Measurements from ENCODE around the gene AAMDC.
"Not testable (repeated sequence)": the region's sequence is repeated elsewhere in the genome, so short reads cannot be mapped to it uniquely, and the experiment has no call there.

Gene AAMDC

DNA sequence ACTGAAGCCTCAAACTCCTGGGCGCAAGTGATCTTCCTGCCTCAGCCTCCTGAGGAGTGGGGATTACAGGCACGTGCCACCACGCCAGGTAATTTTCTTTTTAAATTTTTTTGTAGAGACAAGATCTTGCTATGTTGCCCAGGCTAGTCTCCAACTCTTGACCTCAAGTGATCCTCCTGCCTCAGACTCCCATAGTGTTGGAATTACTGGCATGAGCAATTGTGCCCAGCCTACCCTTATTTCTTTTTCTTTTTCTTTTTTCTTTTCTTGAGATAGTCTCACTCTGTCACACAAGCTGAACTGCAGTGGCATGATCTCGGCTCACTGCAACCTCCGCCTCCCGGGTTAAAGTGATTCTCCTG, 63.9 kb downstream of the AAMDC start:
- no peak for DNase-seq (ENCODE audit: low spot score)

DNA sequence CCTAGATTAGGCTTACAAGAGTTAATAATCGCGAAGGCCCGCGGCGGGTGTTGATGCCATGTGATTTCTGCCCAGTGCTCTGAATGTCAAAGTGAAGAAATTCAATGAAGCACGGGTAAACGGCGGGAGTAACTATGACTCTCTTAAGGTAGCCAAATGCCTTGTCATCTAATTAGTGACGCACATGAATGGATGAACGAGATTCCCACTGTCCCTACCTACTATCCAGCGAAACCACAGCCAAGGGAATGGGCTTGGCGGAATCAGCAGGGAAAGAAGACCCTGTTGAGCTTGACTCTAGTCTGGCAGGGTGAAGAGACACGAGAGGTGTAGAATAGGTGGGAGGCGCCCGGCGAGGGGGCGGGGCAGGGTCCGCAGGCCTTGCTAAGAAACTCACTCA, 65.5 kb downstream of the AAMDC start:
- no peak for DNase-seq (ENCODE audit: low spot score)

DNA sequence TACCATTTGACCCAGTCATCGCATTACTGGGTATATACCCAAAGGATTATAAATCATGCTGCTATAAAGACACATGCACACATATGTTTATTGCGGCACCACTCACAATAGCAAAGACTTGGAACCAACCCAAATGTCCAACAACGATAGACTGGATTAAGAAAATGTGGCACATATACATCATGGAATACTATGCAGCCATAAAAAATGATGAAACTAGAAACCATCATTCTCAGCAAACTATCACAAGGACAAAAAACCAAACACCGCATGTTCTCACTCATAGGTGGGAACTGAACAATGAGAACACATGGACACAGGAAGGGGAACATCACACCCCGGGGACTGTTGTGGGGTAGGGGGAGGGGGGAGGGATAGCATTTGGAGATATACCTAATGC, 68.1 kb downstream of the AAMDC start:
- not testable (repeated sequence) for DNase-seq (ENCODE audit: low spot score)

DNA sequence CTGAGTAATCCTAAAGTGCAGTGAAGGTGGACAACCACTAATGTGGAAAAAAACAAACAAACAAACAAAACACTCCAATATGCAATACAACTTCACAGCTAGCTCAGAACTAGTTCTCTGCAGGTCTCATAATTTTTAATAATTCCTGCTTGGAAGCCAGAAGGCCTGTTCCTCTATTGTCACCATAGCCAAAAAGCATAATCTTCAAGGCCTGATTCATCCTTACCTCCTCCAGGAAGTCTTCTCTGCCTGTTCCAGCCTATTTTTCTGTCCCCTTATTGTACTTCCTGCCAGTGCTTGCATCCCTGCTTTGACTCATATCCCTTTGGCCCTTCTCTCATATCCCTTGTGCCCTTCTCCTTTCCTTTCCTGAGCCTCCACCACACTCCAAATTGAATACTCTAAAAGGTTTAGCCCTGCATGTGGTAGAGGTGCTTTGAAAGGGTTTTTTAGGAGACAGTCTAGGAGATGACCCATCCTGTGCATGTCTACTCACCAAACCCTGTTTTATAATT, 69.2 kb downstream of the AAMDC start:
- DNase-seq (ENCODE audit: low spot score), result not testable (repeated sequence)

DNA sequence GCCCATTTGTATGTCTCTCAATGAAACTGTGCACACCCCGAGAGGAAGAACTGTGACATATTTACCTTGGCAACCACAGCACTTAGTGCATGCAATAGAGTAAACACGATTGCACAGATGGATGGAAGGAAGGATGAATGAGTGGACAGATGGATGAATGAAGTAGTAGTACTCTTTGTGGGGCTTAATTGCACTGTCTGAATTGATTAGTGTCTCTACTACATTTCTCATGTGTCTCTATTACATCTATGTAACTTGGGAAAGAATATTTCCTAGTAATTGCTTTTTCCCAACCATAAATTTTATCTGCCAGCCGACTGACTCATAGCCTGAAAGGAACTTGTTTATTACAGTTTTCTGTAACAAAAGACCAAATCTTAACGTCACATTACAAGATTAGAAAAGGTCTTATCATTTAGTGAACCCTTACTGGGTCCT, 69.7 kb downstream of the AAMDC start:
- DNase-seq (ENCODE audit: low spot score), result not testable (repeated sequence)

DNA sequence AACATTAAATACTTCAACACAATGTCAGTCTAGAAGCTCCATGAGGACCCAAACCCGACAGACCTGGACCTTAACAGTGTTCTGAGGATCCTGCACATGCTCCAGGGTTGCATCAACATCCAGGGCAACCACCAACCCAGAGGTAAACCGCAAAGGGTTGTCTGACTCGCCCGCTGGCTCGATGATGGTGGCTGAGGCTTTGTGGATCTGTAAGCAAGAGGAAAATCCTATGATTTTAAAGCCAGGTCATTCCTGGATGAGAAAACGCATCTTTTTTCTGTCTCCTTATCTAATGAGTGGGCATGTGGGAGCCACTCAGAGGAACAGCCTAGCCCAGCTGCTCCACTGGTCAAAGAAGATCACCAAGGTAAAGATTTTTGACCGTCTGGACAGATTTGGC, 70.3 kb downstream of the AAMDC start:
- DNase-seq (ENCODE audit: low spot score), result not testable (repeated sequence)

DNA sequence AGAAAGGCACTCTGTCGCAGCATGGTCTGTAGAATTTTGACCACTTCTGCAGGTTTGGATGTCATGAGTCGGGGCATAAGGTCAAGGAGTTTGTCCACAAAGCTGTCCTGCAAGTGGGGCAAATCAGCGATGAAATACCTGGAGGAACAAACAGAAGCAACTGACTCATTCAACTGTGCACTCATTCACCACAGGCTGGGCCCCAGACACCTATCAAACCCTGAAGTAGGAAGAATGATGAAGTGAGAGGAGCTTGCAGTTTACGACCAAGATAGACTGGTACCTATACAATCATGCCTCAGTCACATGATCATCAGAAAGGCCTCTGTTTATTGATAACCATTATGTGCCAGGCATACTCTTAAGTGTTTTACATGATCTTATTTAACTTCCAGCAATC, 70.8 kb downstream of the AAMDC start:
- DNase-seq (ENCODE audit: low spot score), result not testable (repeated sequence)

DNA sequence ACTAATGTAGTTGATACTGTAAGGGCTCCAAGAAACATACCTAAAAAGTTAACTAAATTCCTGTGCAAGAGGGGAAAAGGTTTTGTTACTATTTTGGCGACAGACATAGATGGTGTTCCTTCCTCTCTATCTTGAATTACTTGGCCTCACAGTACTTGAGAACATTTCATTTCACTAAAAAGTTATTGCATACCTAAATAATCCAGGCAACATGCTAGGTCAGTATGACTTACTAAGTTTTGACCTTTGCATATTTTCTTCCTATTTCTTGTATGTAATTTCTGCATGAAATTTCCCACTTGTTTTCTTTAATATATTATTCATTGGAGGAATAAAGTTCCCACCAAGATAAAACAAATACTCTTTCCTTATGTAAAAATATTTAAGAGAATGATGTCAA, 74.0 kb downstream of the AAMDC start:
- not testable (repeated sequence) for DNase-seq (ENCODE audit: low spot score)

DNA sequence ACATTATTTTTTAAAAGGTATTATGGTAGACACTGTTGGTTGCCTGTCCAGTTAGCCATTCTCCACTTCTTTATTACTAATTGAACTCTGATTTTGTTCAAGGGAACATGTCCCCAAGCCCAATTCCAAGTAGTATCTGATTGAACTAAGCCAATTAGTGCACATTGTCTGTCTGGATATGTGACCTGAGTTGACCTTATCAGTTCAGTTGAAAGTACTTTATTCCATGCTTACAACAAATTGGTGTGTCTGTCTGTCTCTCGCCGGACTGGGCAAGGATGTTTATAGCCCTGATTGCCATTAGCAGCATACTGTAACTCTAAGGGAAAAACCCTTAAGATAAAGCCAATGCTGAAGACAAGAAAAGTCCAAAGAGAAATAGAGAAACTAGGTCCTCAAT, 87.9 kb downstream of the AAMDC start:
- no peak for DNase-seq (ENCODE audit: low spot score)

DNA sequence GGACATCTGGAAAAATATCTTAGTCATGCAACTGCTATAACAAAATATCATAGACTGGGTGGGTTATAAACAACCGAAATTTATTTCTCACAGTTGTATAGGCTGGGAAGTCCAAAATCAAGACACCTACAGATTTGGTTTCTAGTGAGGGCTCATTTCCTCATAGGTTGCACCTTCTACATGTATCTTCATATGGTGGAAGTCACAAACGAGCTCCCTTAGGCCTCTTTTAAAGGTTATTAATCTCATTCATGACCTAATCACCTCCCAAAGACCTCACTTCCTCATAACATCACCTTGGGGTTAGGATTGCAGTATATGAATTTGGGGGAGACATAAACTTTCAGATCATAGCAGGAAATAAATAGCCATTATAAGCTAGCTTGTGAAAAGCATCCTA, 88.3 kb downstream of the AAMDC start:
- DNase-seq (ENCODE audit: low spot score), result no peak

DNA sequence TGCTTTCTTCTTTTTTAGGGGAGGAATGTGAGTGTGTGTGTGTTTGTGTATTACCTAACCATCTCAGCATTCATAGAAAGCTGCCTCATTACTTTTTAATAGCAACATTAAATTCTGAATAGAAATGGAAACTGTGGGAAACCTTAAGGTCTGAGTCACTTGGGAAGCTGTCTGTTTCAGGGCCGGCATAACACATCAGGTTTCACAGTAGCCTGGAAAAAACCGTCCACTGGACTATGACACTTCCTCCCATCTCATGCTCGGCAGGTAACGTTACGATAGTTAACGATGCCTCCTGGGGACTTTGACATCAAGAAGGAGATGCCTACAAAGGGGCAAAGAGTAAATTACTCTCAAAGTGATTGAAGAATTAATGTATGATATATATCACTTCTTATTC, 89.9 kb downstream of the AAMDC start:
- DNase-seq (ENCODE audit: low spot score), result not testable (repeated sequence)

DNA sequence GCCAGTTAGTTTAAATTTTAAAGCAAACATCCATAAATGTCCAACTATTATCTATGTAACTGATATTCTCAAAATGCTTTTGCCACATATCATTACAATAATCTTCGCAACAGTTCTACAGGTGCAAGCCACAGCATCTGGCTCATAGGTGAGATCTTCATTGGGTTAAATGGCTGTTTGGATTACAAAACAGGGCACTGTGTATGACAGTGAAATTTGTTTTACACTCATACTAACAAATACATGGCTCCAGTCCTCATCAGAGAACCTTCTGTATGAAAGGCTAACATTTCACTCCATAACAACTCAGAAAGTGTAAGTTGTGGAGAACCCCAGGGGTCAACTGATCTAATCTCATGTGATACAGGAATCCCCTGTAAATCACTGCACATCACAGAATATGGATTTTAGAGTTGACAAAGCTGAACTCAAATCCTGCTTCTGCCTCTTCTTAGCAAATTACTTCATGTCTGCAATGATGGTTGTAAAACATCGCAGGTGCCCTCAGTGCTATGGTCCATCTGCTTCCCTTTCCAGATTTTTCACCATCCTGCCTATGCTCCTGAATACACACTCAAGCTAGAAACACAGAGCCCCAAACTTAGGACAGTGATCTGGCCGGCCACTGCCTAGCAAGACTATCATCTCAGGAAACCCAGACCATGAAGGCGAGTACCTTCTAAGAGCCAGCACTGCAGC, 92.8 kb downstream of the AAMDC start:
- not testable (repeated sequence) for DNase-seq (ENCODE audit: low spot score)

DNA sequence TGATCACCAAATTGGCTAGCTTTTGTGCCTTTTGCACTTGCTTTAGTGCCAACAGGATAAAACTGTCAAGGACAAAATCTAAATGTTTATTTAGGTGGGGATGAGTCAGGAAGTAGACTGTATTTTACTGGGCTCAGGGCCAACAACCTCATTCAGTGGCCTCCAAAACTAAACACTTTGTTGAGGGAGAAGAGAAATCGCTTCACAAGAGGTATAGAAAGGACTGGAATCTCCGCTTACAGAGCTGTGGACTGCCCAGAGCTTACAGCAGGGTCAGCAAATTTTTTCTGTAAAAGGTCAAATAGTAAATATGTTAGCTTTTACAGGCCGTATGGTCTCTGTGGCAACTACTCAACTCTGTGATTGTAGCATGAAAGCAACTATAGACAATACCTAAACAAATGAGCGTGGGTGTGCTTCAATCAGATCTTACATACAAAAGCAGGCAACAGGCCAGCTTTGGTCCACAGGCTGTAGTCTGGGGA, 93.4 kb downstream of the AAMDC start:
- DNase-seq (ENCODE audit: low spot score), result not testable (repeated sequence)

DNA sequence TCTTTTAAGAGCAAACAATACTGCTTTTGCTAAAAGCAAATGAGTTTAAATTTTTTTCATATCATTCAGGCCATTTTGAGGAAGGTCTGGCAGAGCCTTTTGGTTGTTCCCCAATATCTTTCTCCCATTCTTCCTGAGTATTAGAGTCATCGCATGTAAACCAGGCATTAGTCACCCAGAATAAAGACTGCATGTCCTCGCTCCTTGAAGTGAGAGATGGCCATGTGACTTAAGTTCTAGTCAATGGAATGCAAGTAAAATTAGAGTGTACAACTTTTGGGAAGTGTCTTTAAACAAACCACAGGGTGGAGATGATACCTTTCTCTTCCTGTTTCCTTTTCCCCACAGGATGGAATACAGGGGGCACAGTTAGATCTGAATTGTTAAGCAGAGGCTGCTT, 96.8 kb downstream of the AAMDC start:
- DNase-seq (ENCODE audit: low spot score), result not testable (repeated sequence)

All from putamen (tissue), 1 donor.